Posterior cingulate gyrus (tissue), 11 donors: ENCODE measurements around the gene LEF1.

ENCODE experiments used
- DNase-seq, 10 donors: peaks; one replicate each; pipeline versions ENCODE4 v3.0.0 to v3.0.0-alpha.2; 2020 to 2021; ENCODE audit warnings: mixed read lengths in 3 of 10
- intact Hi-C: fragments of 100-400 bp; cut with DNase I; formaldehyde crosslinking; loops from one replicate; pipeline ENCODE4 v1.15.1; 2023

Gene LEF1

GRCh38 chr4:108180513-108180912 is 11.8 kb upstream of the LEF1 start:
- intact Hi-C loops = no loop called here
- DNase-seq = no peak

- no peak for DNase-seq
- intact Hi-C loops = no loop called here
Observed at GRCh38 chr4:108175966-108176365, 7.2 kb upstream of the LEF1 start.

GRCh38 chr4:108174856-108175255 is 6.1 kb upstream of the LEF1 start:
- intact Hi-C loops = no loop called here
- no peak for DNase-seq

- intact Hi-C loops = no loop called here
- no peak for DNase-seq
Observed at GRCh38 chr4:108173599-108174057, 4.9 kb upstream of the LEF1 start.

DNA sequence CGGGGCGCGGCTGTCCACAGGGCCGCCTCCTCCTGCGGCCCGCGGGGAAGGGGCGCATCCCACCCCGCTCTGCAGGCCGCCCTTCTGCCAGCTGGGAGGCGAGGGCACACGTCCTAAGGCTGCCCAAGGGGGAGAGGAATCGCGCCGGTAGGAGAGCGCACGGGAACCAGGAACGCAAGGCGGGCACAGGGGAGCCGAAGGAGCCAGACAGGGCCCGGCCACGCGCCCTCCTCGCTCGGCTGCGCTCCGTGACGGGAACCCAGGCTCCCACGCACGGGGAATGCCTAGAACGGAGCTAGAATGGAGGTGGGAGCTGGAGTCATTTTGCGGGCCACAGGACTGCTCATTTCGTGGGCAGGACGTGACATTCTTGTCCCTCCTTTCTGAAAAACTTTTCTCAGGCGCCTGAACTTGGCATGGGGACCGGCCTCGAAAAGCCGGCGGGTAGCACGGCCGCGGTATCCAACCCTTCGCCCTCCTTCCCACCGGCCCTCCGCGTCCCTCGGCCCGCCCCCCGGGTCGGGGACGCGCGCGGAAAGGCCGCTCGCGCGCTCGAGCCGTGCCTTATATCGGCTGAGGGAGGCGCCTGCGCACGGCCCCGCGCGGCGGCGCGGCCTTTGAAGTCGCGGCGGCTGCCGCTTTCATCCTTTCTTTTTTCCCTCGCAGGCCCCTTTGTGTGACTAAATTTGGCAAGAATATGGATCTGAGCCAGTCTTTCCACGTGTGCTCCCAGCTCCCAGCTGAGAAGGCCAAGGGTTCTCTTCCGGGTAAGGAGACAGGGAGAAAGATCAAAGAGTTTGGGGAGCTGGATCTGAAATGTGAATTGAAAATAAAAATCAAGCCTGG is 4.2 kb upstream of the LEF1 start:
- intact Hi-C loops = no loop called here
- no peak for DNase-seq

- no peak for DNase-seq
- intact Hi-C loops = no loop called here
Observed at GRCh38 chr4:108172231-108172752, 3.6 kb upstream of the LEF1 start.

GRCh38 chr4:108171339-108172230 is 2.9 kb upstream of the LEF1 start:
- intact Hi-C loops = no loop called here
- no peak for DNase-seq

GRCh38 chr4:108170631-108171338 is 2.1 kb upstream of the LEF1 start:
- DNase-seq = no peak

DNA sequence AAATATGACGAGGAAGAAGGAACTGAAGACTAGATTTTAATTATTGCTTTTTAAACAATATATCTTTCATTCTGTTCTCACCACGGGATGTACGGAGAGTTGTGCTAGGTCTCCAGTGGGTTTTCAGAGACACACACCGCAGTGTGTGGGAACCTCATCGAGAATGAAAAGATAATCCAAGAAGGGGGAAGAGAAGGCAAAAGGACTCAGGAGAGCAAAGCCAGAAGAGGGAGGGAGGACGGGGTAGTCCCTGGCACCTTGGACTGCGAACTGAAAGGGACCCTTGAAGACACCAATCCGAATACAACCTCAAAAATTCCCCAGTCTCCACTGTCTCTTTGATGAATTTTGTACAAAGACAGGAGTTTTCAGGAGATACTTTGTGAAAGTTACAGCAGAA is 932 bp upstream of the LEF1 start:
- no peak for DNase-seq
- intact Hi-C loops = no loop called here

More at GRCh38 chr4:108170631-108171338, 2.1 kb upstream of the LEF1 start:
- intact Hi-C loops = no loop called here

GRCh38 chr4:108168160-108168670 is 517 bp downstream of the LEF1 start:
- intact Hi-C loops = no loop called here

GRCh38 chr4:108166441-108167315 is 2.1 kb downstream of the LEF1 start:
- DNase-seq = no peak
- intact Hi-C loops = no loop called here

More at GRCh38 chr4:108168160-108168670, 517 bp downstream of the LEF1 start:
- no peak for DNase-seq

DNA sequence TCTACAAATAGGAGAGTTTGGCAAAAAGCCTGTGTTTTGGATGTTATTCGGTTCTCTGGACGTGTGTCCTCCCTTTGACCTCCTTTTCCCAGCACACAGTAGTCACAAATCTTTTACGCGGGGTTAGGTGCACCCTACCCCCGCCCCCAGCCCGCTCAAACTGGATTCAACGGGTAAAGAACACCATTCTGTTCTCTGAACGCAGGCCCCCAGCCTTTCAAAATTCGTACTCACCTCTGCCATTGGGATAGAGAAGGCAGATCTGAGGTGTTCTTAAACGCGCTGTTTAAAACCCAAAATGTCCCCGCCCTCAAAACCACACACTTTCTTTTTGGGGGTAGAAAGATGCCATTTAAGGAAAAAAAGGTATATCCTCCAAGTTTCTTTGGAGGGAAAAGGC is 2.7 kb downstream of the LEF1 start:
- intact Hi-C loops = no loop called here
- DNase-seq = no peak

- intact Hi-C loops = no loop called here
- no peak for DNase-seq
Observed at GRCh38 chr4:108165586-108165985, 3.1 kb downstream of the LEF1 start.

GRCh38 chr4:108163351-108163750 is 5.4 kb downstream of the LEF1 start:
- DNase-seq = no peak
- intact Hi-C loops = no loop called here

- no peak for DNase-seq
- intact Hi-C loops = no loop called here
Observed at GRCh38 chr4:108160741-108161352, 7.9 kb downstream of the LEF1 start.

GRCh38 chr4:108159845-108160244 is 8.9 kb downstream of the LEF1 start:
- no peak for DNase-seq
- intact Hi-C loops = no loop called here

GRCh38 chr4:108157655-108158054 is 11.1 kb downstream of the LEF1 start:
- intact Hi-C loops = no loop called here
- no peak for DNase-seq

DNA sequence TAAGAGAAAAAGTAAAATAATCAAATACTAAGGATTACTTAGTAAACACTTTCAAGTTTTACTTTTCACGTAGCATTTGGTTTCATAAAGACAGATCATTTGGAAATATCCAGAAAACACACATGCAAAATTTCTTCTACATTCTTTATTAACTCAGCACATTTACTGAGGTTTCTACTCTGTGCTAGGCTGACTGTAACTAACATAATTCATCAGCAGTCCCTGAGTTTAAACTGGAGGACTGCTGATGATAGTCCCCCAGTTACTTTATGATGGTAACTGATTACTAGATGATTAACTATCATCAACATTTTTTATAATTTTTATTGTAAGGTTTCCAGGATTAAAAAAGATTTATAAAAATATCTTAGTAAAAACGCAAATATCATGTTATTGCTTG is 12.3 kb downstream of the LEF1 start:
- intact Hi-C loops = no loop called here
- no peak for DNase-seq

GRCh38 chr4:108155373-108155772 is 13.4 kb downstream of the LEF1 start:
- no peak for DNase-seq
- intact Hi-C loops = no loop called here
